ENCODE results near the gene SAMHD1.

Gene SAMHD1

DNA sequence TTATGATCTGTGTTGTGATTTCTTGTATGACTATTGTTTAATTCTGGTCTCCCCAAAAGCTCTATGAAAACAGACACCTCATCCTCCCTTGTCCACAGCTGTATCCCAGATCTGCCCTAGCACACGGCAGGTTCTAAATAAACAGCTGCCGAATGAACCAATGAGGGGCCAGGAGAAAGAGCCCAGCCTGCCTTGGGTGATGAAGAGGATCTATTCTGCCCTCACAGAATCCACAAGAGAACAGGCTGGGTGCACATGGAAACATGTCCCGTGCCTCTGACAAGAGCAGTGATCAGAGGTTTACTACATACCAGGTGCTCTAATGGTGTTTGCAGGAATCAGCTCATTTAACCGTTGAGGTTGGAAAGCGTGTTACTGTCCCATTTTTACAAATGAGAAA is 91.2 kb downstream of the SAMHD1 start:
- TF ChIP-seq, protein P1, sequence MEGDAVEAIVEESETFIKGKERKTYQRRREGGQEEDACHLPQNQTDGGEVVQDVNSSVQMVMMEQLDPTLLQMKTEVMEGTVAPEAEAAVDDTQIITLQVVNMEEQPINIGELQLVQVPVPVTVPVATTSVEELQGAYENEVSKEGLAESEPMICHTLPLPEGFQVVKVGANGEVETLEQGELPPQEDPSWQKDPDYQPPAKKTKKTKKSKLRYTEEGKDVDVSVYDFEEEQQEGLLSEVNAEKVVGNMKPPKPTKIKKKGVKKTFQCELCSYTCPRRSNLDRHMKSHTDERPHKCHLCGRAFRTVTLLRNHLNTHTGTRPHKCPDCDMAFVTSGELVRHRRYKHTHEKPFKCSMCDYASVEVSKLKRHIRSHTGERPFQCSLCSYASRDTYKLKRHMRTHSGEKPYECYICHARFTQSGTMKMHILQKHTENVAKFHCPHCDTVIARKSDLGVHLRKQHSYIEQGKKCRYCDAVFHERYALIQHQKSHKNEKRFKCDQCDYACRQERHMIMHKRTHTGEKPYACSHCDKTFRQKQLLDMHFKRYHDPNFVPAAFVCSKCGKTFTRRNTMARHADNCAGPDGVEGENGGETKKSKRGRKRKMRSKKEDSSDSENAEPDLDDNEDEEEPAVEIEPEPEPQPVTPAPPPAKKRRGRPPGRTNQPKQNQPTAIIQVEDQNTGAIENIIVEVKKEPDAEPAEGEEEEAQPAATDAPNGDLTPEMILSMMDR (IDR thresholded peaks at IDR 0.05; ENCODE audit: extremely low read depth, missing control alignments) = no peak
- DNase-seq (ENCODE audit: low spot score) = no peak

DNA sequence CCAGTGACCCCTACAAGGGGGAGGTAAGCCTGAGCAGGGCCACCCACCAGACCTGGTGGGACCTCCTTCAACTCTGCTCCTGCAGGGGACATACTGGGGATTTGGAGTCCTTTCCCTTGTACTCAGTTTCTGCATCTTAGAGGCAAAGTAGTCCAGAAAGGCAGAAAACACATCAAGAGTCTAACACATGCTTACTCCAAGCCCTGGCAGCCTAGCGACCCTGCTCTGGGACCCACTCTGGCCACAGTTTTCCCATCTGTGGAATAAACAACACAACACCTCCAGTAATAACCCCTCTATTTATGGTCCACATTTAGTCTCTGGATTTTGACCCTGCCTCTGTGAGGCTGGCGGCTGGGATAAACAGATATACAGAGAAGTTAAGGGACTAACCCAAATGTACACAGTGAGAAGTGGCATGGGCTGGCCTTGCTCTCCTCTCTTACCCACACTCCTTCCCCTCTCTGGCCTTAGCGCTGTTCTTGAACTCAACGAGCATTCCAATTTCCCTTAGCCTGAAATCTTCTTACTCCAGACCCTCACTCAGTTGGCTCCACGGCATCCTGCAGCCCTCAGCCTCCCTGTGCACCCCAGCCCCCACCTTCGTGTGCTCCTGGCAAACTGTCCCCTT is 91.7 kb downstream of the SAMHD1 start:
- no peak for DNase-seq (ENCODE audit: low spot score)
- TF ChIP-seq, protein P1 (IDR thresholded peaks at IDR 0.05; ENCODE audit: extremely low read depth, missing control alignments) = no peak

DNA sequence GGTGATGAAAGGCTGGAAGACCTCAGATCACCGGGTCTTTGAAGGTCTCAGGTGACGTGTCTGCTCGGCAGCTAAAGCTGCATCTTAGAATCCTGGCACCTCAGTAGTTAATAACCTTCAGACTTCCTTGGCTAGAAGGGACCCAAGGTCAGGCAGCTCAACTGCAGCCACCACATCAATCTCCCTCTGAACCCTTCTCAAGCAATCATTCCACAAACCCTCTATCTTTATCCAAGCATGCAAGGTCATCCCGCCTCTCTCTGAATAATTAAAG is 92.3 kb downstream of the SAMHD1 start:
- no peak for DNase-seq (ENCODE audit: low spot score)
- TF ChIP-seq, protein P1 (IDR thresholded peaks at IDR 0.05; ENCODE audit: extremely low read depth, missing control alignments) = no peak

DNA sequence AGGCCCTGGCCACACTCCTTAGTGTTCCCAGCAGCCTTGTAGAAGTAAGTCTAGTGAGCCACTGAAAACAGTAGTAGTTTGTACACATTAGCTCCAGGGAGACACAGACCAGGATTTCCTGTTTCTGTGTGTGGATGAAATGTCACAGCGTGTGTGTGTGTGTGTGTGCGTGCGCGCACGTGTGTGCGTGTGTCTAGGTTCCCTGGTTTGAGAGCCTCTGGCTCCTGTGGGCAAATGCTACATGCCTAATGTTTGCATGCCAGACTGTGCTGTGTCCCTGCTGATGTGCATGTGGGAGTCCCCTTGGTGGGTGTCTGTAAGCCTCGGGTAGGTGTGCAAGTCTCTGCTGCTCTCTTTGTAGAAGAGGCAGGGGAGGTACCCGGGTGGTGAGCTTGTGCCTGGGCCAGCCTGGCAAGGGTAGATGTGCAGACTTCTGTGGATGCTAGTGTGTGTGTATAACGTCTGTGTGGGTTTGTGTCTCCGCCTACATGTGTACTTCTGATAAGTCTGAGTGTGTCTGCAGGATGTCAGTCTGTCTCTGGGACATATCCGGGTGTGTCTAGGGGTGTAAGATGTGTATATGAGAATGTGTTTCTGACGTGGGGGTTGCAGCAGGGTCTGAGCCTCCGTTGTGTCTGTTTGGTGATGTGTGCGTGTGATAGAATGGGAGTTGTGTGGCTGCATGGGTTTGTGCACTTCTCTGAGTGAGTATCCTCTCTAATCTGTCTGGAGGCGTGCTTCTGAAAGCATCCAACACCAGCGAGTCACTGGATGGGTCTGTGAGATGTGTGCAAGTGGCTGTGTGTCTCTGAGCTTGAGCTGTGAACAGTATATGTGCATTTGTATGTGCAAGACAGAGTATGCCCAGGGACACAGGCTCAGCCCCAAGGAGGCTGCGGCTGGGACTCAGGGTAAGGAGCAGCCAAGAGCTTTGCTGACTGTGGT is 94.5 kb downstream of the SAMHD1 start:
- TF ChIP-seq, protein P1 (IDR thresholded peaks at IDR 0.05; ENCODE audit: extremely low read depth, missing control alignments) = no peak
- no peak for DNase-seq (ENCODE audit: low spot score)

DNA sequence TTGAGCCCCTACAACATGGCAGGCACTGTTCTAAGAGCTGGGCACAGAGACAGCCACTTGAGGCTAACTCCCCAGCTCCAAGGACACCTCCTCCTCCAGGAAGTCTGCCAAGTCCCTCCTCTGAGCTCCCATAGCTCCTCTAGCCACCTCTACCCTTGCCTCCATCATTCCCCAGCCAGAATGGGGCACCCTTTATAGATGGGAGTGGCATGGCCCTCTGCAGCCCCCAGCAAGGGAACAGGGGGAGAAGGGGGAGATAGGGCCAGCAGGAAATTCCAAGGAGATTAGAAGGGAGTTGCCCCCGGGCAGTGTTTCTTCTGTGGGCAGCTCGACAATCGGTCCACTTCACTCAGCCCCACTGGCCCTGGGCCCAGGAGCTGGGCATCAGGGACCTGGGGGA is 95.3 kb downstream of the SAMHD1 start:
- TF ChIP-seq, protein P1 (IDR thresholded peaks at IDR 0.05; ENCODE audit: extremely low read depth, missing control alignments) = no peak
- no peak for DNase-seq (ENCODE audit: low spot score)

DNA sequence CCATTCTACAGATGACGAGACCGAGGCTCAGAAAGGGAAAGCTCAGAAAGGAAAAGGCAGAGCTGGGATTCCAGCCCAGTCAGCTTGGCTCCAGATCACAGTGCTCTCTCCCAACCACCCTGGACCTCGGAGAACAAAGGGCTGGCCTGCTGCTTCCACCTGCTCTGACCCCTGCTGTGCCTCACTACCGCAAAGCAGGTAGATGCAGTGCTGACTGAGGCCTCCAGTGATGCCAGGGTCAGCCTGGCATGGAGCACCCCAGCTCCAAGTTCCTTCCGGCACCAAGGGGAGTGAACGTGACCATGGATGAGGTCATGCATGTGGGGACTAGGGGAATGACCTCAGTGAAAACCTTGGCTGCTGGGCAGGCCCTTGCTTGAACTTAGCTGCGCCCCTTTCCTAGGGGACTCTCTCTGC is 96.3 kb downstream of the SAMHD1 start:
- no peak for DNase-seq (ENCODE audit: low spot score)
- TF ChIP-seq, protein P1 (IDR thresholded peaks at IDR 0.05; ENCODE audit: extremely low read depth, missing control alignments) = no peak

Data from GM20000 (cell line).